Lower lobe of right lung (tissue), 2 donors: Measurements from ENCODE around the gene NUAK1. TPM values are rescaled to one million over a fixed set of nuclear protein-coding genes. Genes with fewer than 3 reads are reported as not detected.

ENCODE experiments used
- ATAC-seq, 2 donors: fragments of 200-7000 bp; cut with Tn5 transposase; one replicate each; pipeline ENCODE4 v1.9.1; 2020 to 2022; ENCODE audit warnings: mild to moderate bottlenecking in 2 of 2, moderate library complexity in 2 of 2
- DNase-seq: peaks from one replicate; pipeline ENCODE4 v3.0.0-alpha.2; 2020
- H3K27ac ChIP-seq: fragments of 200-600 bp; one replicate; pipeline ENCODE4 v1.8.0; 2022
- H3K27me3 ChIP-seq: fragments of 200-600 bp; one replicate; pipeline ENCODE4 v1.8.0; 2022; ENCODE audit warnings: low read depth
- H3K36me3 ChIP-seq: fragments of 200-600 bp; one replicate; pipeline ENCODE4 v1.8.0; 2022; ENCODE audit warnings: mild to moderate bottlenecking
- H3K4me1 ChIP-seq: fragments of 200-600 bp; one replicate; pipeline ENCODE4 v1.8.0; 2022
- H3K4me3 ChIP-seq: fragments of 200-600 bp; one replicate; pipeline ENCODE4 v1.8.0; 2022; ENCODE audit warnings: mild to moderate bottlenecking
- H3K9me3 ChIP-seq: fragments of 200-600 bp; one replicate; pipeline ENCODE4 v1.8.0; 2022
- intact Hi-C: fragments of 100-400 bp; cut with DNase I; formaldehyde crosslinking; loops from one replicate; pipeline ENCODE4 v1.11.0; 2022
- long read RNA-seq: library from polyadenylated mRNA; unstranded; transcript quantifications from one replicate; pipeline ENCODE4 v2.0.0, GENCODE V29; 2021
- total RNA-seq: library from RNA; stranded (reverse); fragmentation: NEBNext Ultra II Directional; extraction: Animal tissue kit (Norgen Biotek cat#: 25700); gene quantifications from one replicate; pipeline ENCODE4 v1.2.1, GENCODE V29; 2021
- TF ChIP-seq, protein P1 (sequence below): fragments of 200-600 bp; IDR thresholded peaks from one replicate; pipeline ENCODE4 v1.8.0; 2022; ENCODE audit warnings: antibody characterized with exemption, mild to moderate bottlenecking
- donor health status: DM: no; HTN: yes; CAD: no; lungs with severe emphysema.

Gene NUAK1
- 17.5 TPM for total RNA-seq
- long read RNA-seq, full-length matches to known transcripts: 4 of 24 reads
- long read RNA-seq, partial matches to known transcripts: 2 of 24 reads
- long read RNA-seq, other reads (novel, unspliced or antisense): 18 of 24 reads

GRCh38 chr12:106138633-106139421 is at the start of gene NUAK1:
NUAK1 (minus strand) TSS chr12:106138954; CDS start chr12:106138653, 301 bp downstream.
- TF ChIP-seq, protein P1, sequence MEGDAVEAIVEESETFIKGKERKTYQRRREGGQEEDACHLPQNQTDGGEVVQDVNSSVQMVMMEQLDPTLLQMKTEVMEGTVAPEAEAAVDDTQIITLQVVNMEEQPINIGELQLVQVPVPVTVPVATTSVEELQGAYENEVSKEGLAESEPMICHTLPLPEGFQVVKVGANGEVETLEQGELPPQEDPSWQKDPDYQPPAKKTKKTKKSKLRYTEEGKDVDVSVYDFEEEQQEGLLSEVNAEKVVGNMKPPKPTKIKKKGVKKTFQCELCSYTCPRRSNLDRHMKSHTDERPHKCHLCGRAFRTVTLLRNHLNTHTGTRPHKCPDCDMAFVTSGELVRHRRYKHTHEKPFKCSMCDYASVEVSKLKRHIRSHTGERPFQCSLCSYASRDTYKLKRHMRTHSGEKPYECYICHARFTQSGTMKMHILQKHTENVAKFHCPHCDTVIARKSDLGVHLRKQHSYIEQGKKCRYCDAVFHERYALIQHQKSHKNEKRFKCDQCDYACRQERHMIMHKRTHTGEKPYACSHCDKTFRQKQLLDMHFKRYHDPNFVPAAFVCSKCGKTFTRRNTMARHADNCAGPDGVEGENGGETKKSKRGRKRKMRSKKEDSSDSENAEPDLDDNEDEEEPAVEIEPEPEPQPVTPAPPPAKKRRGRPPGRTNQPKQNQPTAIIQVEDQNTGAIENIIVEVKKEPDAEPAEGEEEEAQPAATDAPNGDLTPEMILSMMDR: no peak
- Histone ChIP-seq H3K4me1 (peaks cover 25% of the 10 kb centered on the region), H3K27ac (peak within 1 kb of the TSS; percentile 88), H3K27me3 (peaks cover 56% of the 10 kb centered on the region), H3K9me3 (no peaks in the 10 kb centered on the region), H3K36me3 (no peaks in the 10 kb centered on the region), H3K4me3 (peak within 1 kb of the TSS; percentile 71)
- DNase-seq: peak; percentile 61
- intact Hi-C loops: loop anchor here (5.0 kb wide), 1 partner anchor 717 kb away; no protein-coding TSS in a partner anchor
- ATAC-seq: peak; percentile 70 to 82

- Histone ChIP-seq H3K36me3 (no peaks in the 10 kb centered on the region), H3K27me3 (no peaks in the 10 kb centered on the region), H3K27ac (no peak overlapping the region), H3K4me3 (no peak overlapping the region), H3K4me1 (no peaks in the 10 kb centered on the region), H3K9me3 (no peaks in the 10 kb centered on the region)
- DNase-seq: no peak
- no peak for ATAC-seq
- TF ChIP-seq, protein P1: no peak
- intact Hi-C loops: no loop called here
Measured at GRCh38 chr12:106188256-106188655, 49.5 kb upstream of the NUAK1 start.

- ATAC-seq: no peak
Measured at GRCh38 chr12:106187842-106188241, 49.1 kb upstream of the NUAK1 start.

GRCh38 chr12:106187155-106187789 is 48.5 kb upstream of the NUAK1 start:
- no peaks in the 10 kb centered on the region for H3K9me3 ChIP-seq
- no peaks in the 10 kb centered on the region for H3K36me3 ChIP-seq
- TF ChIP-seq, protein P1: no peak
- ATAC-seq (no peak), DNase-seq (no peak)
- H3K27ac ChIP-seq: no peak overlapping the region
- no peaks in the 10 kb centered on the region for H3K4me1 ChIP-seq
- H3K4me3 ChIP-seq: no peak overlapping the region
- intact Hi-C loops: no loop called here
- no peaks in the 10 kb centered on the region for H3K27me3 ChIP-seq

More at GRCh38 chr12:106187842-106188241, 49.1 kb upstream of the NUAK1 start:
- TF ChIP-seq, protein P1: no peak
- intact Hi-C loops: no loop called here
- Histone ChIP-seq H3K27ac (no peak overlapping the region), H3K27me3 (no peaks in the 10 kb centered on the region), H3K9me3 (no peaks in the 10 kb centered on the region), H3K4me3 (no peak overlapping the region), H3K36me3 (no peaks in the 10 kb centered on the region), H3K4me1 (no peaks in the 10 kb centered on the region)
- DNase-seq: no peak

DNA sequence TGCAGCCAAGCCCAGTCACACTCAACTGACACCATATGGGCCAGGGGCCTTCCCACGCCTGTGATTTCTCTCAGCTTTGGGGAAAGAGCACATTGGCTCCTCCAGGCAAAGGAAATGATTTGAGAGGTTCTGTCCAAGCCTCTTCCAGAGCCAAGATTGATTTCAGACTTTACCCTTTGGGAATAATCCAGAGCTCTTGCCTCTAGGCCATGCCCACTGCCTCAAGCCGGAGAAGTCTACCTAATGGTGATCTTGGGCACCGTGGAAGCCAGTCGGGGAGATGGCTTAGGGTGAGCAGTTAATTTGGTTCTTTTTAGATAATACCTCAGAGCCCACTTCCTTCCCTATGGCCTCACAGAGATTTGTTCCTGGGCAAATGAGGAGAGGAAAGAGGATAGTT is 45.0 kb upstream of the NUAK1 start:
- DNase-seq: no peak
- no peak for ATAC-seq

More for the DNA sequence above, 45.0 kb upstream of the NUAK1 start:
- Histone ChIP-seq H3K27ac (no peak overlapping the region), H3K4me3 (no peak overlapping the region), H3K9me3 (no peaks in the 10 kb centered on the region), H3K4me1 (no peaks in the 10 kb centered on the region), H3K36me3 (no peaks in the 10 kb centered on the region), H3K27me3 (no peaks in the 10 kb centered on the region)
- TF ChIP-seq, protein P1: no peak
- intact Hi-C loops: no loop called here
